Activated naive CD8-positive, alpha-beta T cell treated with anti-CD3 and anti-CD28 coated beads, Interleukin-2, amount 50 U/mL, for 24 hours (primary cell): ENCODE results near the gene RPS19.
"Not testable (repeated sequence)": the region's sequence is repeated elsewhere in the genome, so short reads cannot be mapped to it uniquely, and the experiment has no call there.

Source experiments
- ATAC-seq: fragments of 150-1000 bp; cut with Tn5 transposase; one replicate; pipeline ENCODE4 v1.10.0; 2021
- DNase-seq: peaks from one replicate; pipeline ENCODE4 v3.0.0; 2021
- H3K27ac Mint-ChIP-seq: one replicate; pipeline ENCODE4 v1.8.0; 2021; ENCODE audit warnings: mild to moderate bottlenecking, mixed read lengths
- H3K27me3 Mint-ChIP-seq: one replicate; pipeline ENCODE4 v1.8.0; 2021; ENCODE audit warnings: mixed read lengths
- H3K36me3 Mint-ChIP-seq: one replicate; pipeline ENCODE4 v1.8.0; 2021; ENCODE audit warnings: low read depth, mixed read lengths
- H3K4me1 Mint-ChIP-seq: one replicate; pipeline ENCODE4 v1.8.0; 2021; ENCODE audit warnings: mixed read lengths
- H3K4me3 Mint-ChIP-seq: one replicate; pipeline ENCODE4 v1.8.0; 2021; ENCODE audit warnings: mild to moderate bottlenecking, moderate library complexity, mixed read lengths
- H3K9me3 Mint-ChIP-seq: one replicate; pipeline ENCODE4 v1.8.0; 2021; ENCODE audit warnings: mixed read lengths

The RPS19 gene

GRCh38 chr19:41866284-41866683, 6.2 kb downstream of the RPS19 start:
- H3K9me3 Mint-ChIP-seq, result no peaks in the 10 kb centered on the region
- H3K27ac Mint-ChIP-seq, result peak overlapping the region; percentile 91
- peaks cover 96% of the 10 kb centered on the region for H3K4me1 Mint-ChIP-seq
- H3K36me3 Mint-ChIP-seq, result peaks cover 82% of the 10 kb centered on the region
- H3K27me3 Mint-ChIP-seq, result no peaks in the 10 kb centered on the region
- DNase-seq, result peak; percentile 20
- peak overlapping the region; percentile 64 for H3K4me3 Mint-ChIP-seq
- peak; percentile 8 for ATAC-seq

GRCh38 chr19:41868120-41868988, 8.3 kb downstream of the RPS19 start:
- ATAC-seq (no peak), DNase-seq (no peak)
- H3K27ac Mint-ChIP-seq, result peak overlapping the region; percentile 86
- no peaks in the 10 kb centered on the region for H3K27me3 Mint-ChIP-seq
- H3K4me1 Mint-ChIP-seq, result peaks cover 96% of the 10 kb centered on the region
- H3K36me3 Mint-ChIP-seq, result peaks cover 70% of the 10 kb centered on the region
- H3K4me3 Mint-ChIP-seq, result peak overlapping the region; percentile 64
- no peaks in the 10 kb centered on the region for H3K9me3 Mint-ChIP-seq

GRCh38 chr19:41868989-41869300, 8.9 kb downstream of the RPS19 start:
- ATAC-seq (no peak), DNase-seq (no peak)
- H3K27ac Mint-ChIP-seq, result peak overlapping the region; percentile 86
- peaks cover 65% of the 10 kb centered on the region for H3K36me3 Mint-ChIP-seq
- H3K9me3 Mint-ChIP-seq, result no peaks in the 10 kb centered on the region
- H3K27me3 Mint-ChIP-seq, result no peaks in the 10 kb centered on the region
- peak overlapping the region; percentile 32 for H3K4me3 Mint-ChIP-seq
- H3K4me1 Mint-ChIP-seq, result peaks cover 97% of the 10 kb centered on the region

GRCh38 chr19:41869374-41869955, 9.4 kb downstream of the RPS19 start:
- peak overlapping the region; percentile 87 for H3K27ac Mint-ChIP-seq
- H3K27me3 Mint-ChIP-seq, result no peaks in the 10 kb centered on the region
- H3K4me3 Mint-ChIP-seq, result peak overlapping the region; percentile 38
- no peak for DNase-seq
- H3K4me1 Mint-ChIP-seq, result peaks cover 95% of the 10 kb centered on the region
- peaks cover 60% of the 10 kb centered on the region for H3K36me3 Mint-ChIP-seq
- no peak for ATAC-seq
- H3K9me3 Mint-ChIP-seq, result no peaks in the 10 kb centered on the region

- ATAC-seq (peak; percentile 23), DNase-seq (no peak)
- H3K9me3 Mint-ChIP-seq, result no peaks in the 10 kb centered on the region
- H3K27me3 Mint-ChIP-seq, result no peaks in the 10 kb centered on the region
- H3K36me3 Mint-ChIP-seq, result peaks cover 50% of the 10 kb centered on the region
- peak overlapping the region; percentile 51 for H3K4me3 Mint-ChIP-seq
- H3K27ac Mint-ChIP-seq, result peak overlapping the region; percentile 87
- H3K4me1 Mint-ChIP-seq, result peaks cover 95% of the 10 kb centered on the region
These were observed 10.4 kb downstream of the RPS19 start for GRCh38 chr19:41870401-41870873.

GRCh38 chr19:41871573-41872383, 11.7 kb downstream of the RPS19 start:
- Mint-ChIP-seq H3K27ac (peak overlapping the region; percentile 87), H3K36me3 (peaks cover 42% of the 10 kb centered on the region), H3K9me3 (no peaks in the 10 kb centered on the region), H3K4me3 (peak overlapping the region; percentile 58), H3K4me1 (peaks cover 97% of the 10 kb centered on the region), H3K27me3 (no peaks in the 10 kb centered on the region)
- DNase-seq (peak; percentile 78), ATAC-seq (peak; percentile 71)

GRCh38 chr19:41872384-41872774, 12.3 kb downstream of the RPS19 start:
- H3K4me1 Mint-ChIP-seq, result peaks cover 98% of the 10 kb centered on the region
- peak overlapping the region; percentile 7 for H3K4me3 Mint-ChIP-seq
- no peaks in the 10 kb centered on the region for H3K9me3 Mint-ChIP-seq
- H3K36me3 Mint-ChIP-seq, result peaks cover 42% of the 10 kb centered on the region
- ATAC-seq (no peak), DNase-seq (no peak)
- H3K27me3 Mint-ChIP-seq, result no peaks in the 10 kb centered on the region
- peak overlapping the region; percentile 87 for H3K27ac Mint-ChIP-seq

- Mint-ChIP-seq H3K27me3 (no peaks in the 10 kb centered on the region), H3K27ac (peak overlapping the region; percentile 87), H3K4me1 (peaks cover 98% of the 10 kb centered on the region), H3K36me3 (peaks cover 37% of the 10 kb centered on the region), H3K9me3 (no peaks in the 10 kb centered on the region), H3K4me3 (peak overlapping the region; percentile 7)
- DNase-seq, result peak; percentile 79
- ATAC-seq, result no peak
These were observed 13.0 kb downstream of the RPS19 start for GRCh38 chr19:41872775-41873647.

- Mint-ChIP-seq H3K36me3 (peaks cover 13% of the 10 kb centered on the region), H3K4me3 (peak overlapping the region; percentile 53), H3K4me1 (peaks cover 93% of the 10 kb centered on the region), H3K27ac (peak overlapping the region; percentile 88)
- H3K9me3 Mint-ChIP-seq, ATAC-seq, H3K27me3 Mint-ChIP-seq, DNase-seq: not testable (repeated sequence)
These were observed 15.9 kb downstream of the RPS19 start for GRCh38 chr19:41875973-41876372.

GRCh38 chr19:41876847-41877832, 17.1 kb downstream of the RPS19 start, which contains the start of gene CD79A:
CD79A (plus strand) TSS chr19:41877279; CDS start chr19:41877305, 26 bp downstream.
- Mint-ChIP-seq H3K4me3 (peak within 1 kb of the TSS; percentile 76), H3K9me3 (no peaks in the 10 kb centered on the region), H3K27me3 (no peaks in the 10 kb centered on the region), H3K36me3 (peaks cover 3% of the 10 kb centered on the region), H3K27ac (peak within 1 kb of the TSS; percentile 76), H3K4me1 (peaks cover 88% of the 10 kb centered on the region)
- ATAC-seq (peak; percentile 35), DNase-seq (peak; percentile 70)

- H3K4me3 Mint-ChIP-seq, result peak overlapping the region; percentile 76
- H3K9me3 Mint-ChIP-seq, result no peaks in the 10 kb centered on the region
- H3K4me1 Mint-ChIP-seq, result peaks cover 83% of the 10 kb centered on the region
- DNase-seq (no peak), ATAC-seq (peak; percentile 41)
- peak overlapping the region; percentile 76 for H3K27ac Mint-ChIP-seq
- H3K36me3 Mint-ChIP-seq, result peaks cover 7% of the 10 kb centered on the region
- no peaks in the 10 kb centered on the region for H3K27me3 Mint-ChIP-seq
These were observed 18.2 kb downstream of the RPS19 start for GRCh38 chr19:41877916-41878905.

GRCh38 chr19:41879080-41879479, 19.0 kb downstream of the RPS19 start:
- Mint-ChIP-seq H3K4me1 (peaks cover 75% of the 10 kb centered on the region), H3K9me3 (no peaks in the 10 kb centered on the region), H3K4me3 (peak overlapping the region; percentile 76), H3K27ac (no peak overlapping the region), H3K27me3 (no peaks in the 10 kb centered on the region), H3K36me3 (peaks cover 7% of the 10 kb centered on the region)
- no peak for ATAC-seq
- DNase-seq, result no peak
